Measurements from ENCODE around the gene SALL1.

SALL1 gene

GRCh38 chr16:51111759-51112158 lies 39.3 kb downstream of the SALL1 start:
- DNase-seq (ENCODE audit: low spot score): no peak

DNA sequence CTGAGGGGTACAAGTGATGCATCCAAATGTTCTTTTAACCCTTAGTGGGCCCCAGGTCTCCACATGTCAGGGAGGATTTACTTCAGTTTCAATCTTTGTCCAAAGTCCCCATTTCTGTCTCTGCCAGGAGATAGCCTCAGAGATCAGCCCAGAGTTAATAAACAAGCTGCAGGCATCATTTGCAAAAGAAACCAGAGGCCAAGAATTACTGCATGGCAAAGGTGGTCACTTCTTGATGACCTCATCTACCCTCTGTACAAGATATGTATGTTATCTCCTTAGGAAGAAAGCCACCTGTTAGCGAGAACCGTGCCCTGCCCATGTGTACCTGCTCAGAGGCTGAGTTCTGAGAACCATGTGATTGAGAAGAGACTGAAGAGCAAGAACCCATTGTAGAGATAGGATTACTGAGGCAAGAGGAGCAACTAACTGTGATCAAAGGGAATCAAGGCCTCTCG lies 40.3 kb downstream of the SALL1 start:
- DNase-seq (ENCODE audit: low spot score): no peak

DNA sequence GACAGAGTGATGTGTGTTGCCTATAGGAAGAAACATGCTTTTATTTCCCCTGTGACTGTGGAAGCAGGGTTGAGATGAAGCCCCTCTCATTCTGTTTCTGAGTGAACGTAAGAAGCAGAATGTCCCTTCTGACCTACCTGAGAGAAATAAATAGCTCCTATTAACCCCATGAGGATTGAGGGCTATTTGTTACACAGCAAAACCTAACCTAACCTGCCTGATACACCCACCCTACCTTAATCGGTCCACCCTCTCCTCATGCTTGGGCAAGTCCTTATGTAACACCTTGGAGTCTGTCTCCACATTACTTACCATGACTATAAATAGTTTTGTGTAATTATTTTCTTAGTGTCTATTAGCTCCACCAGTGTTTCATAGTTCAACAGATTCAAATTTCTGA lies 41.9 kb downstream of the SALL1 start:
- DNase-seq (ENCODE audit: low spot score): no peak

DNA sequence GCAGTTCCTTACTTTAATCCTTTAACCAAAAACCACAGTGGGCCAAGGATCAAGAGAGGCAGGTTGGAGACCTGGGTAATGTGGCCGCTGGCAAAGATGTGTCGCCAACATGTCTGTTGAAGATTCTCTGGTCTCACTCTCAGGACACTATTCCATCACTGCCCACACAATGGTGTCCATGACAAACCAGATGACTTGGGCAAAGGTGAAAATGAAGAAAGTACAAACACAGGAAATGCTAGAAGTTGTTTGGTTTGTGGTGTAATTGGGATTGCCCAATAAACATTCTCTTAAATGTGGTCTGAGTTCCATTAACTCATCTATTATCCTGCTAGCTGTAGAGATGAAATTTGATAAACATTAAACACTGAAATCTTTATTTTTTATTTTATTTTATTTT lies 43.3 kb downstream of the SALL1 start:
- DNase-seq (ENCODE audit: low spot score): no peak

GRCh38 chr16:51106535-51106934 lies 44.5 kb downstream of the SALL1 start:
- no peak for DNase-seq (ENCODE audit: low spot score)

GRCh38 chr16:51103590-51103989 lies 47.5 kb downstream of the SALL1 start:
- no peak for DNase-seq (ENCODE audit: low spot score)

GRCh38 chr16:51097729-51098128 lies 53.3 kb downstream of the SALL1 start:
- DNase-seq (ENCODE audit: low spot score): no peak

DNA sequence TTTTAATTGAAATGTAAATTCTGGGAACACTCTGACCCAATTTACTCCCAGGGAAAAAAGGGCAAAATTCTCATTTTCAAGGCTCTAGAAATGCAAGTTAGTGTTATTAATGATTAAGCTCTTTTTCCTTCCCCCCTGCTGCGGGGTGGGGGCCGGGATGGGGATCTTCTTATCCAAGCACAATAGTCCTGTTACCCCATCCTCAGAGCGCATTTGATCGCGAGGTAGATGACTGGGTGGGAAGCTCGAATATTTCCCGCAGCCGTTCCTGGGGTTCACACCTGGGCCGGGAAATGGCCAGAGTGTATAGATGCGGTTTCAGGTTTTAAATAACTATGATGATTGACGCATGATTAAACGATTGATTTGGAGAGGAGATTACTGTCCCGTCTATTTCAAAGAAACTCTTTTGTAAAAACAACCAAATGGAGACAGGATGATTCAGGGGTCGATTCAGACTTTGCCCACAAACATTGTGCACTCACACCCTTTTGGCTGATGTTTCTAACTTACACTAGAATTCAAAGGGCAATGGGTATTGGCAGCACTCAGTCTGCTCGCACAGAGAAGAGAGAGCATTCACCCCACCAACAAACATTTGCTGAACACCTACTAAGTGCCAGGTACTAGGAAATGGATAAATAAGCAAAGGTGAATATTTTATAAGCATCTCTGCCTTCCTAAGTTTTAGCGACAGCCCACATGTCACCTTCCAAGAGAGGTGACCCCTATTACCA lies 55.0 kb downstream of the SALL1 start:
- no peak for DNase-seq (ENCODE audit: low spot score)

DNA sequence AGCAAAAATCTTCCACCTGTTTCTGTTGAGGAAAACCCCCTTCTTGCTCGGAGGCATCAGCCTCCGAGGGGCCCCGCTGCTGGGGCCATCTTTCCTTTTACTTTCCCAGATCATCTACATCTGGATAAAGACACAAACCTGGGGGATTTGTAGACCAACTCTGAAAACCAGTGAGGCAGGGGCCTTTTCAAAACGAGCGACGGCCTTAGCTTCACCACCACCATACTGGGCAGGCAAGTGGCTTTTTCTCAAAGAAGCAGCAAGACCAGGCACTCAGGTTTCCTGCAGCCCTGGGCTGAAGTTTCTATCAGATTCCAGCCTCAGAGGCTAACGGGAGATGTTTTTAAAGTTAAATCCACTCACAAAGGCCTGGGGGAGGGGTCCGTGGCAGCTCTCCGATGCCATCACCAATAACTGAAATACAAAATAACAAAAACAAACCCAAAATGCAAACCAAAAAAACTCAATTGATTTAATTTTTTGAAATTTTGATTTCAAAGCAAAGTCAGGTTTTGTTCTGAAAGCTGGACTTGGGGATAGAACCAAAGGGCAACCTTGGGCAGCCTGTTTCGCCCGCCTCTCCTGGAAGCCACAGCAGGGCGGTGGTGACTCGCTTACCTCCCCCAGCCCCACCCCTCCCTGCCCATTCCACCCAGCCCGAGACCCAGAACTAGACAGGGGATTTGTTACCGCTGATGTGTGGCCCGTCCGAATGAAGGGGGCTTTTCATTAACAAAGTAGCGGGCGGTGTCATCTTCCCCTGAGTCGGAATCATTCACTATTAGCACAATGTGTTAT lies 55.8 kb downstream of the SALL1 start:
- DNase-seq (ENCODE audit: low spot score): no peak

GRCh38 chr16:51093726-51094280 lies 57.3 kb downstream of the SALL1 start:
- no peak for DNase-seq (ENCODE audit: low spot score)

All from activated CD4-positive, alpha-beta T cell treated with anti-CD3 and anti-CD28 coated beads, Interleukin-2, Interleukin-4, amounts not matched to agents 100 ng/mL and 50 ng/mL, durations not matched to agents 16 hours and 8 hours (primary cell).